Measurements from ENCODE around the gene INTS1. TPM values are rescaled to one million over a fixed set of nuclear protein-coding genes. Genes with fewer than 3 reads are reported as not detected.

The INTS1 gene
- total RNA-seq, 2 donors from 2014 or later, result 29.0 to 47.0 TPM

DNA sequence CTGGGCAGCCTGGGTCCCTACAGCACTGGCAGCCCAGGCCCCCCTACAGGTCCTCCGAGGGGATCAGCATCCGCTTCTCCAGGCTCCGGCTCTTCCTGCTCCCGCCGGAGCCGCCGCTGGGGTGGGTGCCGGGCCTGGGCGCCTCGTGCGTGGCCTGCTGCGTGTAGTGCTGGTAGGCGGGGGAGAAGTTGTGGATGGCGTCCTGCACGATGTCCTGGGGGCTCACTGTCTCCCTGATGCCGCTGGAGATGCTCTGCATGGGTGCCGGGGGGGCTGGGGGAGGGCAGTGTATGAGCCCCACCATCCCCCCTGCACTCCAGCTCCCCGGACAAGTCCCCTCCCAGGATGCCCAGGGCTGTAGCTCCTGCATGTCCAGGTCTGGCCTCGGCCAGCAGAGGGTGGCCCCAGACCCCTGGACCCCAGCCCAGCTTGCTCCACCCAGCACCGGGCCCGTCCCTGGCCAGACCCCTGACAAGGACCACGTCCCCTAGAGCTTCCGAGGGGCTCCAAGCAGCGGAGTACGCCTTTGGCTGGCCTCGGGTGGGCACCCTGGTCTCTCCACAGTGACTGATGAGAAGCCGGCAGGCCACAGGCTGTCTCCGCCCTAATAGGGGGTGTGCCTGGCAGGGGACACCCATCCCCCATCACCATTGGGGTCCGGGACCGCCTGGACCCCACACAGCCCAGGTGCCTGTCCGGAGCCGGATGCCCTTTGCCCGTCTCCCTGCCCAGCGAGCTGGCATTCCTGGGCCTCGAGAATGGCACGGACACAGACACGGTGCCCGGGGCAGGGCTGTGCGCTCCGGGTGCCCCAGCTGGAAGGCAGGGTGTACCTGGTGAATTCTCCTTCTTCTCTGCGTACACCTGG, 43.0 kb upstream of the INTS1 start:
- Histone ChIP-seq H3K27me3 (no peaks in the 10 kb centered on the region), H3K27ac (no peak overlapping the region), H3K4me1 (peaks cover 0 to 5% of the 10 kb centered on the region in 2 donors), H3K36me3 (peaks cover 23% of the 10 kb centered on the region), H3K4me3 (no peak overlapping the region), H3K9me3 (no peaks in the 10 kb centered on the region)
- TF ChIP-seq CTCF (IDR thresholded peaks at IDR 0.05), result no peak
- no peak for DNase-seq (ENCODE audit: low spot score)

DNA sequence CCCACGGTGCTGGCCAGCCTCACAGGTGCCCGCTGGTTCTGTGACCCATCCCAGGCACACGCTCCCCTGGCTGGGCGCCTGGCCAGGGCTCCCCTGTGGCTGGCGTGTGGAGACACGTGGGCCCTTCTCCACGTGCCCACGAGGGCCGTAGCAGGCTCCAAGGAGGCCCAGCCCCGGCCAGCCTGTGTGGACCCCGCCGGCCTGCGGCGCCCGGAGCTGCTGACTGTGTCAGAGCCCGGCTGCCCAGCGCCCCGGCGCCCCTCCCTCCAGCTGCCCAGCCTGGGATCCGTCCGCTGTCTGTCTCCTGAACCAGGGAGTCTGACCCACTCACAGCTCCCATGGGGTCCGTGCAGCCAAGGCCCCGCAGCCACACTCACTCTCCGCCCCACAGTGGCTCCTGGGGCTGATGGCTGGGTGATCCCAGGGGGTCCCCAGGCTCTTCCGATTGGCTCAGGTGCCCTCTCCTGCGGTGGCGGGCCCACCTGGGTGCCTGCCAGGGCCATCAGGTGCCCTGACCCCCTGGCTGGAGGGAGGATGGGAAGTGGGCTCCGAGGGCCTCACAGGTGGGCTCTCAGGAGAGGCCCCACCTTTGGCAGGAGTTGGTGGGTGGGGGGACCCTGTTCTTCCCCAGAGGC, 42.2 kb upstream of the INTS1 start:
- Histone ChIP-seq H3K4me1 (peaks cover 0 to 5% of the 10 kb centered on the region in 2 donors), H3K27me3 (no peaks in the 10 kb centered on the region), H3K36me3 (peaks cover 31% of the 10 kb centered on the region), H3K27ac (no peak overlapping the region), H3K4me3 (no peak overlapping the region), H3K9me3 (no peaks in the 10 kb centered on the region)
- no peak for TF ChIP-seq CTCF (IDR thresholded peaks at IDR 0.05)
- no peak for DNase-seq (ENCODE audit: low spot score)

DNA sequence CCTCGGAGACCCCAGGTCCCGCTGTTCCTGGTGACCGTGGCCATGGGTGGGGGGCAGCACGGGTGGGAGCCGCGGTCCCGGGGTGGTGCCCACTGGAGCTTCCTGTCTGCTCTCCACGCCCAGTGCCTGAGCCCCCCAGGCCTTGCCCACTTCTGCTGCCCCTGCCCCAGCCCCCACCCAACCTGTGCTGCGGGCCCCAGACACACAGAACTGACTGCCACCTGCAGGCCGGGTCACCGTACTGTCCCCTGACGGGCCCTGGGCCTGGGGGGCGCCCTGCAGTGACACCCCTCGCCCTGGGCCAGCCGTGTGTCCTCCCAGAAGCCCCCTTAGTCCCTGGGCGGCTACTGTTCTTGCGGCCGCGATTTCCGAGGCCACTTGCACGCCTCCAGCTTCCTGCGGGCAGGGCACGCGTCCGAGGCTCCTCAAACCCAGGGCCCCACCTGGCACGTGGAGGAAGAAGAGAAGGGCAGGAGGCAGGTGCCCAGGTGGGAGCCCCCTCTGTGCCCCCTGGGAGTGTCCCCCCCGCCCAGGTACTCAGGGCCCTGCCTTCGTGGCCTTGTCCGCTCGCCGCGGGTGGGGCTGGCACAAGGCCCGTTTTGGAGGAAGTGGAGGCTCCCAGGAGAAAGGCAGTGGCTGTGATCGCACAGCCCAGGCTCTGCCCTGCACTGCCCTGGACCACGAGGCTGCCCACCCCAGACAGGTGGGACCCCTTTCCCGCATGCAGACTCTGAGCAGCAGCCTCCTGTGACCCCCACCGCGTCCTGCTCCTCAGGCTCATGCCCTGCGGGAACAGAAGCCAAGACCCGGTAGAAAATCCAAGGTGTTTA, 41.4 kb upstream of the INTS1 start:
- no peak overlapping the region for H3K4me3 ChIP-seq
- H3K36me3 ChIP-seq, result peaks cover 39% of the 10 kb centered on the region
- H3K9me3 ChIP-seq, result no peaks in the 10 kb centered on the region
- H3K27ac ChIP-seq, result no peak overlapping the region
- no peak for DNase-seq (ENCODE audit: low spot score)
- no peak for TF ChIP-seq CTCF (IDR thresholded peaks at IDR 0.05)
- H3K4me1 ChIP-seq, result peaks cover 0 to 5% of the 10 kb centered on the region in 2 donors
- no peaks in the 10 kb centered on the region for H3K27me3 ChIP-seq

DNA sequence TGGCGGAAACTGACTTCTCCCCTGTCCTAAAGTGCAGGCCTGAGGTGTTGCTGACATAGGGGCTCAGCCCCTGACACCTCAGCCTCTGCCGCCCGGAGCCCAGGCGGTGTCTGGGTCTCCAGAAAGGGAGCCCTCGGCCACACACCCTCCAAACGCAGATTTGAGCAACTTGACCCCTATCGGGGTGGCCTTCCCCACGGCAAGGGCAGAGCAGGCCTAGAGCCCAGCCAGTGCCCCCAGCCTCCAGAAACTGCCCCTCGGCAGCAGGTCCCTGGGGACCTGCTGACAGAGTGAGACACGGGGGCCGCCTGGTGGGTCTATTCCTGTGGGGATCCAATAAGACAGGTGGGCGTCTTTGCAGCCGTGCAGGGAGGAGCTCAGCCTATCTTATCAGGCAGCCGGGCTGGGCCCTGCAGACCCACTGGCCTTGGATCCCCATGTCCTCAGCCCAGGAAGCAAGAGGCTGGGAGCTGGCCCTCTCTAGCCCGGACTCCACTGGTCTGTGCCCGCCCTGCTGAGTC, 40.8 kb upstream of the INTS1 start:
- Histone ChIP-seq H3K27ac (no peak overlapping the region), H3K9me3 (no peaks in the 10 kb centered on the region), H3K4me3 (no peak overlapping the region), H3K4me1 (peaks cover 0 to 5% of the 10 kb centered on the region in 2 donors), H3K36me3 (peaks cover 45% of the 10 kb centered on the region), H3K27me3 (no peaks in the 10 kb centered on the region)
- DNase-seq (ENCODE audit: low spot score), result no peak
- no peak for TF ChIP-seq CTCF (IDR thresholded peaks at IDR 0.05)

GRCh38 chr7:1544178-1544895, 40.1 kb upstream of the INTS1 start:
- peaks cover 51% of the 10 kb centered on the region for H3K36me3 ChIP-seq
- TF ChIP-seq CTCF (IDR thresholded peaks at IDR 0.05), result no peak
- H3K27me3 ChIP-seq, result no peaks in the 10 kb centered on the region
- no peak for DNase-seq (ENCODE audit: low spot score)
- peaks cover 0 to 9% of the 10 kb centered on the region in 2 donors for H3K4me1 ChIP-seq
- H3K4me3 ChIP-seq, result no peak overlapping the region
- H3K9me3 ChIP-seq, result no peaks in the 10 kb centered on the region
- H3K27ac ChIP-seq, result no peak overlapping the region
